ENCODE measurements around the gene HOOK1.

DNA sequence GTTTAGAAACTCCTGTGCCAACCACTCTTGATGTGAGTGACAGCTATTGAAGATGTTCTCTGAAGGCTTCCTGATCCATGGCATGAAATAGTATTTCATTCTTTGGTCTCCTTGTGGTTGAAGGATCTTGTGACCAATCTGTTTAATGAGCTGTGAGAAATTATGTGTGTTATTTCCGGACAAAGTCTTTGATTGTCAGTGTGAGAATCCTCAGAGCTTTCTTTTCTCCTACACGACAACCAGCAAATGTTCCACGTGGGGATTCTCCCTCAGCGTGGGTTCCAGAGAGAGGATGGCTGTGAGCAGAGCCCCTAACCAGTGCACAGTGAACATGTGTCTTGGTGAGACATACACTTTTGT lies 45.0 kb upstream of the HOOK1 start:
- TF ChIP-seq POLR2A (IDR thresholded peaks at IDR 0.05; ENCODE audit: extremely low read depth, insufficient read length) (no peak), MYC (IDR thresholded peaks at IDR 0.05; ENCODE audit: low read depth, low read length) (no peak)
- TF ChIP-seq, protein P1, sequence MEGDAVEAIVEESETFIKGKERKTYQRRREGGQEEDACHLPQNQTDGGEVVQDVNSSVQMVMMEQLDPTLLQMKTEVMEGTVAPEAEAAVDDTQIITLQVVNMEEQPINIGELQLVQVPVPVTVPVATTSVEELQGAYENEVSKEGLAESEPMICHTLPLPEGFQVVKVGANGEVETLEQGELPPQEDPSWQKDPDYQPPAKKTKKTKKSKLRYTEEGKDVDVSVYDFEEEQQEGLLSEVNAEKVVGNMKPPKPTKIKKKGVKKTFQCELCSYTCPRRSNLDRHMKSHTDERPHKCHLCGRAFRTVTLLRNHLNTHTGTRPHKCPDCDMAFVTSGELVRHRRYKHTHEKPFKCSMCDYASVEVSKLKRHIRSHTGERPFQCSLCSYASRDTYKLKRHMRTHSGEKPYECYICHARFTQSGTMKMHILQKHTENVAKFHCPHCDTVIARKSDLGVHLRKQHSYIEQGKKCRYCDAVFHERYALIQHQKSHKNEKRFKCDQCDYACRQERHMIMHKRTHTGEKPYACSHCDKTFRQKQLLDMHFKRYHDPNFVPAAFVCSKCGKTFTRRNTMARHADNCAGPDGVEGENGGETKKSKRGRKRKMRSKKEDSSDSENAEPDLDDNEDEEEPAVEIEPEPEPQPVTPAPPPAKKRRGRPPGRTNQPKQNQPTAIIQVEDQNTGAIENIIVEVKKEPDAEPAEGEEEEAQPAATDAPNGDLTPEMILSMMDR (IDR thresholded peaks at IDR 0.05; ENCODE audit: low read depth, low read length): no peak
- TF ChIP-seq, protein P2, sequence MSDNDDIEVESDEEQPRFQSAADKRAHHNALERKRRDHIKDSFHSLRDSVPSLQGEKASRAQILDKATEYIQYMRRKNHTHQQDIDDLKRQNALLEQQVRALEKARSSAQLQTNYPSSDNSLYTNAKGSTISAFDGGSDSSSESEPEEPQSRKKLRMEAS (IDR thresholded peaks at IDR 0.05; ENCODE audit: low read depth, low read length): no peak
